B cell (primary cell): ENCODE measurements around the gene OTUB2.

ENCODE experiments used
- EZH2 ChIP-seq: IDR thresholded peaks from 2 replicates; pipeline ENCODE4 v1.6.1; 2012; ENCODE audit warnings: borderline replicate concordance, low read depth, mild to moderate bottlenecking, moderate library complexity, low read length; ENCODE audit not compliant: insufficient read depth, poor library complexity, severe bottlenecking
- TF ChIP-seq, protein P1 (sequence below): fragments of 200-600 bp; IDR thresholded peaks from one replicate; pipeline ENCODE4 v1.8.0; 2022; ENCODE audit warnings: antibody characterized with exemption, mild to moderate bottlenecking

GRCh38 chr14:94031161-94031882, 5.2 kb downstream of the OTUB2 start:
- TF ChIP-seq, protein P1, sequence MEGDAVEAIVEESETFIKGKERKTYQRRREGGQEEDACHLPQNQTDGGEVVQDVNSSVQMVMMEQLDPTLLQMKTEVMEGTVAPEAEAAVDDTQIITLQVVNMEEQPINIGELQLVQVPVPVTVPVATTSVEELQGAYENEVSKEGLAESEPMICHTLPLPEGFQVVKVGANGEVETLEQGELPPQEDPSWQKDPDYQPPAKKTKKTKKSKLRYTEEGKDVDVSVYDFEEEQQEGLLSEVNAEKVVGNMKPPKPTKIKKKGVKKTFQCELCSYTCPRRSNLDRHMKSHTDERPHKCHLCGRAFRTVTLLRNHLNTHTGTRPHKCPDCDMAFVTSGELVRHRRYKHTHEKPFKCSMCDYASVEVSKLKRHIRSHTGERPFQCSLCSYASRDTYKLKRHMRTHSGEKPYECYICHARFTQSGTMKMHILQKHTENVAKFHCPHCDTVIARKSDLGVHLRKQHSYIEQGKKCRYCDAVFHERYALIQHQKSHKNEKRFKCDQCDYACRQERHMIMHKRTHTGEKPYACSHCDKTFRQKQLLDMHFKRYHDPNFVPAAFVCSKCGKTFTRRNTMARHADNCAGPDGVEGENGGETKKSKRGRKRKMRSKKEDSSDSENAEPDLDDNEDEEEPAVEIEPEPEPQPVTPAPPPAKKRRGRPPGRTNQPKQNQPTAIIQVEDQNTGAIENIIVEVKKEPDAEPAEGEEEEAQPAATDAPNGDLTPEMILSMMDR: no peak
- no peak for TF ChIP-seq EZH2
